GM21737 (cell line): Measurements from ENCODE around the gene NT5DC3.

ENCODE experiments used
- ATAC-seq: cut with Tn5 transposase; IDR thresholded peaks from one replicate; pipeline ENCODE4 v1.9.1; 2021; ENCODE audit warnings: mild to moderate bottlenecking, moderate library complexity; ENCODE audit not compliant: unreplicated experiment

The NT5DC3 gene

DNA sequence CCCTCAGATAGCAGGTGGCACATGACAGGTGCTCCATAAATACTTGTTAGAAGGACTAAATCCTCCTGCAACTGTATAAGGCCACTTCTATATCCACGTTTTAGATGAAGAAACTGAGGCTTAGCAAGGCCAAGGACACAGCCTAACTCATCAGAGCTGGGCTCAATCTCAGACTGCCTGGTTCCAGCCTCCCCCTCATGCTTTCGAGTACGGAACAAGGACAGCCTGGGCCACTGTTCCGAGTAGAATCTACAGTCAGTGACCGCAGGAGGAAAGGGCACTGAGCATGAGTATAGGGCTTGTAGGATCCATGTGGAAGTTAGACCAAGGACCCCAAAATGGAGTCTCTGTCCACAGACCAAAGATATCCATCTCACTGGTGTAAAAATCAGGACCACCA, 84.6 kb downstream of the NT5DC3 start:
- ATAC-seq, result no peak

DNA sequence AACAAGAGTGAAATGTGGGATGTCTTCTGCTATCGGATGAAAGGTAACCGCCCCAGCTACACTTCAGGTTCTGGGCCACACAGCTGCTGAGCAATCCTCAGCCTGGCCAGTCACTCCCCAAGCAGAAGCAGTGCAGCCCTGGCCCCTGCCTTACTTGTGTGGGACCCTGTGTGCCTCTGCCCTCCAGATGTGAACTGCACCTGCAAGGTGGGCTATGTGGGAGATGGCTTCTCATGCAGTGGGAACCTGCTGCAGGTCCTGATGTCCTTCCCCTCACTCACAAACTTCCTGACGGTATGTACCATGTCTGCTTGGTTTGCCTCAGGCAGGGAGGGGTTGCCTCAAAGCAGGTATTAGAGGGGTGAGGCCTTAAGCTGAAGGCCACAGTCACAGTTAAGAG, 85.6 kb downstream of the NT5DC3 start:
- no peak for ATAC-seq

DNA sequence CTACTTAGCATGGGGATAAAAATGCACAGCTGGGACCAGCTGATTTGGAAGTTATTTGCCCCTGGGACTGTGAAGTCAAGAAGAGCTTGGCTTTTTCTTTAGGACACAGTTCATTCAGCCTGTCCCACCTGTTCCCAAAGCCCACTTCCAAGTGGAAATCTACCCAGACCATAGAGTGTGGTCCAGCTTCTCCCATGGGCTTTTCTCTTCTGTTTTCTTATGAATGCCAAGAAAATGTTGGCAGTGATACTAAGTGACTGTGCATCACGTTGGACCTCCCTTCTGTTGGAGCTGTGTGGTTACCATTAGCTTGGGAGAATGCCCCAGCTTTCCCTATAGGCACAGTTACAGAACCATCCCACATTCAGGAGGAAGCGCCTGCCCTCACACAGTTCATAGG, 89.4 kb downstream of the NT5DC3 start:
- ATAC-seq, result no peak

DNA sequence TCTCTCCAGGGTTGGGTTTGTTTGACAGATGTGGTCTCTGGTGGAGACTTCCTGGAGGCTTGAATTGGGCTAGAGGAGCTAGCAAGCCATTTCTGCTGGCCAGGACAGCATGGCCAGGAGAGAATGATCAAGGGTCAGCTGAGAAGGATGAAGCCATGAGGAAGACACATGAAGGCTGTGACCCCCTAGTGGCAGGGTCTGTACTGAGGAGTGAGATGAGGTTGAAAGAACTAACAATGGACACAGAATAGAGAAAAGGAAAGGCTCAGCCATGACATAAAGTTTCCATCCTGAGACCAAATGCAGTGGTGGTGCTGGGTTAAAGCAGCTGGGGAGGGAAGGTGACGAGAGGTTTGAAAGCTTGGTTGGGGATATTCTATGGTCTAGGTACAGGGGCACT, 89.9 kb downstream of the NT5DC3 start:
- no peak for ATAC-seq

DNA sequence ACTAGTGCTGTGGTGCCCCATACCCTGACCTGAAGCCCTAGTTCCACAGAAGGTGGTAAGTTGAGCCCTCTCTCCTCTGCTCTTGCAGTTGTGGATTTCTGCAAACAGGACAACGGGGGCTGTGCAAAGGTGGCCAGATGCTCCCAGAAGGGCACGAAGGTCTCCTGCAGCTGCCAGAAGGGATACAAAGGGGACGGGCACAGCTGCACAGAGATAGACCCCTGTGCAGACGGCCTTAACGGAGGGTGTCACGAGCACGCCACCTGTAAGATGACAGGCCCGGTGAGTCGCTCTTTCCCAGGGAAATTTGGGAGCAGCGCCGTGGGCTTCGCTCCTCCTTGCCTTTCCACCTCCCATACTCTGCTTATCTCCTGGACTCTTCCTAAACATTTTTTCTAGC, 92.2 kb downstream of the NT5DC3 start:
- ATAC-seq, result no peak

DNA sequence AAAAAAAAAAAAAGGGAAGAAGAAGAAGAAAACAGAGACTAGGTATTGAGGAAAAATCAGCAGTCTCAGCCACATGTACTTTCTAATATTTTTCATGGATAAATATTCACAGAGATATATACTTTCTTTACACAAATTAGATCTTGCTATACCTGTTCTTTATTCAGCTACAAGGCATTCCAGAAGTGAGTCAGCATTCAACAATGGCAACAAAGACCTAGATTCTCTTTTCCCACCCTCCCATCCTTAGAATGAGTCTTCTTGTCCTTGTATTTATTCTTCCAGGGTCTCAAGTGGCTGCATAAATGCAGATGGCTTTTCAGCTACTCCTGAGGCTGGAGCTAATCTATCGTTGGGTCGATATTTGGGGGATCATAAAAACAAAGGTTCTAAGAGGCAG, 93.0 kb downstream of the NT5DC3 start:
- no peak for ATAC-seq

DNA sequence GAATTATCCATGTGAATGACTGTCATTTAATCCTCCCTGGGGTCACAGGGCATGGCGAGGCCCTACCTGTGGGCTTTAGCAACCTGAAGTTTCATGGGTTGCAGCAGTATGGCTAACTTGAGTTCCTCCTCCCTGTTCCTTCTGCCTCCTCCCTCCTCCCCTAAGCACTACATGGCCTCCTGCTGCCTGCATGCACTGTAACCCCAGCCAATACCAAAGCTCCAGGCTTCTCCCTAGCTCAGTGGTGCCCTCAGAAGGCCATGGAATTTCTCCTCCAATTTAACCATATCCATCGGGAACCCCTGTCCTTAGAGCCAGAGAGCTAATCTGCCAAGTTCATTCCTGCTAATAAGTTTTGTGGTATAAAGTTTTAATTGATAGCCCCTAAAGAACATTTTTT, 95.1 kb downstream of the NT5DC3 start:
- ATAC-seq, result no peak

DNA sequence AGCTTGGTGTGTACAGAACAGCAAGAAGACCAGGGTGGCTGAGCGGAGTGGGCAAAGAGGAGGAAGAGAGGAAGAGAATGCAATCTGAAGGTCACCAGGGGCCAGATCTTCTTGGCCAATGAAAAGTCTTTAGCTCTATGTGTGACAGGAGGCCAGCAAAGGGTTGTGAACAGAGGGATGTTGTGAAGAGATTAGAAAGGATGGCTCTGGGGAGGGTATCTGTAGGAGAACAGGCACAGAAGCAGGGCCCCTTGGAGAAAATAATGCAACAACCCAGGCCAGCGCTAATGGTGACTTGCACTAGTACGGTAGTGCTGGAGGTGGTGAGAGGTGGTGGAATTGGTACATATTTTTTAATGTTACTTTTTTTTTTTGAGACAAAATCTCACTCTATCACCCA, 97.2 kb downstream of the NT5DC3 start:
- no peak for ATAC-seq

DNA sequence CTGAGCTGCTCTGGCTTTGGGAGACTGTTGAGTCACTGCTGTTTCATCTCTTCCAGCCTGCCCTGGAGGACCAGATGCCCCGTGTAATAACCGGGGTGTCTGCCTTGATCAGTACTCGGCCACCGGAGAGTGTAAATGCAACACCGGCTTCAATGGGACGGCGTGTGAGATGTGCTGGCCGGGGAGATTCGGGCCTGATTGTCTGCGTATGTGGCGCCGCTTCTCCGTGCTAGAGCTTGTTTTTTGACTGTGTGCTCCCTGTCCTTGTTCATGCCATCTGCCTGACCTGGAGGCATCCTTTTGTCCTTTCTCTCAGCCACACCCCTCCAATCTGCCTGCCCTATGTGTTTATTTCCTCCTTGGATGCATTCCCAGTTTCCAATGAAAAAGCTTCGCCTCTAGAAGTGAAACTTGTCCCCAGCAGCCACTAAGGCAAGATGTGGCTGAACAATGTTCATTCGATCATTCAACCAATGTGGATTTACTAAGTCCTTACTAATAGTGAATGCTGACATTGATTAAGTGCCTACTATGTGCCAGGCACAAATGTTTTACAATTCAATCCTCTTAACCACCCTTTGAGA, 98.6 kb downstream of the NT5DC3 start:
- ATAC-seq, result no peak

DNA sequence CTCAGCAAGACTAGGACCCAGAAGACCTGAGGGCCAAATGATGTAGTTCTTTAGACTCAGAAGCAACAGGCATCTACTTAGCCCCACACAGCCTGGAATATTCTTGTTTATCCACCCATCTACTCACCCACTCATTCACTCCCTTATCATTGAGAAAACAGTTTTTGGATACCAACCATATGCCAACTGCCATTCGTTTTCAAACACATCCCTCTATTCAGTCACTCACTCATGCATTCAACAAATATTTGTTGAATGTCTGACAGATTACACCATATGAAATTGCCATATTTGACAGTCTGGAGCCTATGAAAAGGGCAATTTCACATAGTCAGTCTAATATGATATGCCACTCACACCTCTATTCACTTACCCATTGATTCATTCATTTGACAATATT, 103.2 kb downstream of the NT5DC3 start:
- ATAC-seq, result no peak

DNA sequence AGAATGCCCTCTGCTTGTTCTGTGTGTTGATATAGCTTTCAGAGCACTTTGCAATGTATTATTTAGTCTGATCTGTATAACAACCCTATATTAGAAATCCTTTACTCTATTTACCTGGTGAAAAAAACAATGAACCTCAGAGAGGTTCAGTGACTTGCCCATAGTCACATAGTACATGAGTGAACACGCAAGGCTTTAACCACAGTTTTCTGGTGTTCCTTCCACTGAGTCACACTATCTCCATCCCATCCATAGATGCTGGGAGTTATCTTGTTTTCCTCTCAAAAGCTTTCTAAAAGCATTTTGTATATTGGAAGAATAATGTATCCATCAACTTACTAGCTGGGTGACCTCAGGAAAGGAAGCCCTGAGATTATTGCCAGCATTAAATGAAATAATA, 104.5 kb downstream of the NT5DC3 start:
- ATAC-seq, result no peak

DNA sequence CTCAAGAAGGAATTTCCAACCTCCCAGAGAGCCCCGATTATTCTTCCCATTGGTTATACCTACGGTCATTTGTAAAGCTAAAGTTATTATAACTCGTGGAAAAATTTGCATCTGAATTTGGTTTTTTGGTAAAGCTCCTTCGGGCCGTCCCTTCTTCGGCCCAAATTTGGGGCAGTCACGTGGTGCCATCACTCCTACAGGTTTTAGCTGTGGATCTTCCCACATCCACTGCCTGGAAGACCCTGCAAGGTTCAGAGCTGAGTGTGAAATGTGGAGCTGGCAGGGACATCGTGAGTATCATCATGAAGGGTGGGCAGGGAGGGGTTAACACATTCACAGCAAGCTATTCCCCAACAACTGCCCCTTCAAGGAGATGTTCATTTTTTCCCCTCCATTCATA, 105.7 kb downstream of the NT5DC3 start:
- ATAC-seq, result no peak

DNA sequence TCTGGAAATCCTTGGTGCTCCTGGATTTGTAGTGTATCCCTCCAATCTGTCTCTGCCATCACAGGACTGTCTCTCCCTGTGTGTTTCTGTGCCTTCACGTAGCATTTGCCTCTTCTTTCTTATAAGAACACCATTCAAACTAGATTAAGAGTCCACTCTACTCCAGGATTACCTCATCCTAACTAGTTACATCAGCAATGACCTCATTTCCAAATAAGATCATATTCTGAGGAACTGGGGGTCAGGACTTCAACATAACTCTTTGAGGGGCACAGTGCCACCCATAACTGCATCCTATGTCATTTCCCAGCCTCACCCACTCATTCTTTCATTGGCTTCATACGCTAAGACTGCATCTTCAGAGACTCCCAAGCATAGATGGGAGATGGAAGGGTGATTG, 106.2 kb downstream of the NT5DC3 start:
- ATAC-seq, result no peak

DNA sequence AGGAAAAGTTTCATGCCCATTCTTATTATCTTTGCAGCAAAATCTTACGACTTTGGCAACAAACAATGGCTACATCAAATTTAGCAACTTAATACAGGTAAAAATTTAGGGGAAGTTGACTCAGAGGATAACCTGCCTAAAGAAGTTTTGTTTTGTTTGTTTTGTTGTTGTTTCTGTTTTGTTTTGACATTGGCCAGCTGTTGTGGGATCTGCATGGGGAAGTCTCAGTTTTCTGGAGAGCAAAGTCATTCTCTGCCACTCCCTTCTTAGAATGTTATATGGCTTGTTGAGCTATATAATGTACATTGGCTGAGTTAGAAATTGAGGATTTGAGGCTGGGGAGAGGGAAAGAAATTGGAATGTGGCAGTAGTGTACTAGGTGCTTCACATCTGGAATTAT, 109.5 kb downstream of the NT5DC3 start:
- no peak for ATAC-seq

DNA sequence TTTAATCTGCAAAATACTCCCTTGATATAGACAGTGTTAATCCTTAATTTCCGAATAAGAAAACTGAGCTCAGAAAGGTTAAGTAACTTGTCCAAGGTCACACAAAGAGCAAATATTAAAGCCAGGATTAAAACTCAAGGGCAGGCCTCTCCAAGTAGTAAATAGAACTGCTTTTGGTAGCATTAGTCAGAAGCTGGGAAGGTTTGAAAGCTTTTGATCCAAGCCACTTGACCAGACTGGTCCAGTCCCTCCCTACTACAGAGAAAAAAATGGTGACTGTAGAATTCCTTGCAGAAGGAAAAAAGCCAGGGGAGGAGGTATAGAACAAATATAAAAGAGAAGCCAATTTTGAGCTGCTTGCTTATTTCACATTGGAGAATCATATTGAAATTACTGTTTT, 111.5 kb downstream of the NT5DC3 start:
- ATAC-seq, result no peak

DNA sequence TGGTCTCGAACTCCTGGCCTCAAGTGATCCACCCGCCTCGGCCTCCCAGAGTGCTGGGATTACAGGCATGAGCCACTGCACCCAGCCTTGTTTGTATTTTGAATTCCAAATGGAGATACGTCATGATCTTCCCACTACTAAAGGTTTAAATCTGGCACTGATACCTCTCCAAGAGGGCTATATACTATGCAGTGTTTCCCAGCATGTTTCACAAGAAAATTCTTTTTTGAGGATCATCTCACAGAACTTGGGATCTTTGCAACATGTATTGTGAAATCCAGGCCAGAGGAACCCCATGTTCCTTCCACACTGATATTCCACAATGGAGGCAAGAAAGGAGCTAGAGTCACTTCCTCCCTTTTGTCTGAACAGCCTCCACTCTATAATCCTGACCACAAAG, 112.7 kb downstream of the NT5DC3 start:
- ATAC-seq, result no peak

DNA sequence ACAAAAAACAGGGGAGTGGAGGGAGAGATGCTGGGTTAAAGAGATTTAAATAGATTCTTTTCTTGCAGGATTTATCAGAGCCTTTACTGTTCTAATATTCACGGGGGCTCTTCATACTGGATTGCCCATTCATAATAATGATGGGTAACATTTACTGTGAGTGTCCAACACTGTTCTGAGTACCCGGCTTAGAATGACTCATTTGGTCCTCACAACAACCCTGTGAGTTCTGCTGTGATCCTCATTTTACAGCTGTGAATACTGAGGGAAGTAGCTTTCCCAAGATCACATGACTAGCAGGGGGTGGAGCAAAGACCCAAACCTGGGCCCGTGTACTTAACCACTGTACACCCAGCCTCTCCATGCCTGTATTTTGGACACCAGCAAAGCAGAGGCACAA, 113.4 kb downstream of the NT5DC3 start:
- ATAC-seq, result no peak

DNA sequence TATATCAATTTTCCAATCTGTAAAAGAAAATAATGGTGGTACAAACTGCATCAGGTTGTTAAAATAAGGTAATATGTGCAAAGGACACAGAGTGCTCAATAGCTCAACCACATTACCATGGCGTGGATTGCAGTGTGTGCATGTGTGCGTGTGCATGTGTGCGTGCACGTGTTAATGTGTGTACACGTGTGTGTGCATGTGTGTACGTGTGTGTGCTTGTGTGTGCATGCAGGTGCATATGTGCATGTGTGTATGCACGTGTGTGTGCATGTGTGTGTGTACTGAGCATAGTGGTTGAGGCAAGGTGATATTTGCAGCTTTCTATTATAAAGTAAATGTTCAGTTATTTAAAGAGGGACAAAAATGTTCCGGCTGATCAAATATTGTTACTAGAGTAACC, 115.6 kb downstream of the NT5DC3 start:
- ATAC-seq, result no peak
